HG02610 (cell line): ENCODE results near the gene KANSL1L.

Experiments
- ATAC-seq: cut with Tn5 transposase; IDR thresholded peaks from one replicate; pipeline ENCODE4 v1.9.1; 2021; ENCODE audit warnings: mild to moderate bottlenecking, moderate library complexity; ENCODE audit not compliant: unreplicated experiment

KANSL1L gene

DNA sequence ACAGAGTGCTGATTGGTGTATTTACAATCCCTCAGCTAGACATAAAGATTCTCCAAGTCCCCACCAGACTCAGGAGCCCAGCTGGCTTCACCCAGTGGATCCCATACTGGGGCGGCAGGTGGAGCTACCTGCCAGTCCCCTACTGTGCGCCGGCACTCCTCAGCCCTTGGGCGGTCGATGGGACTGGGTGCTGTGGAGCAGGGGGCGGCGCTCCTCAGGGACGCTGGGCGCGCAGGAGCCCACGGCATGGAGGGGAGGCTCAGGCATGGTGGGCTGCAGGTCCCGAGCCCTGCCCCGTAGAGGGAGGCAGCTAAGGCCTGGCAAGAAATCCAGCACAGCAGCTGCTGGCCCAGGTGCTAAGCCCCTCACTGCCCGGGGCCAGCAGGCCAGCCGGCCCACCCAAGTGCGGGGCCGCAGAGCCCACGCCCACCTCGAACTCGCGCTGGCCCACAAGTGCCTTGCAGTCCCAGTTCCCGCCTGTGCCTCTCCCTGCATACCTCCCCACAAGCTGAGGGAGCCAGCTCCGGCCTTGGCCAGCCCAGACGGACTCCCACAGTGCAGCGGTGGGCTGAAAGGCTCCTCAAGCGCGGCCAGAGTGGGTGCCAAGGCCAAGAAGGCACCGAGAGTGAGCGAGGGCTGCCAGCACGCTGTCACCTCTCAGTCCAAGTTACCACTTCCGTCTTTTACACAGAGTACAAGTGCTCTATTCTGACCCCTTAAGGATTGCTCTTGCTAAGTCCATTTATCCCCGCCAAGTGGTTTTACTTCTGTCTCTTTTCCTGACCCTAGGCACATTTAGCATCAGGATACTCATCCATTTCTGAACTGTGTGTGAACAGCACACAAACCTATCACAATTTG, 170.5 kb downstream of the KANSL1L start:
- ATAC-seq = no peak

DNA sequence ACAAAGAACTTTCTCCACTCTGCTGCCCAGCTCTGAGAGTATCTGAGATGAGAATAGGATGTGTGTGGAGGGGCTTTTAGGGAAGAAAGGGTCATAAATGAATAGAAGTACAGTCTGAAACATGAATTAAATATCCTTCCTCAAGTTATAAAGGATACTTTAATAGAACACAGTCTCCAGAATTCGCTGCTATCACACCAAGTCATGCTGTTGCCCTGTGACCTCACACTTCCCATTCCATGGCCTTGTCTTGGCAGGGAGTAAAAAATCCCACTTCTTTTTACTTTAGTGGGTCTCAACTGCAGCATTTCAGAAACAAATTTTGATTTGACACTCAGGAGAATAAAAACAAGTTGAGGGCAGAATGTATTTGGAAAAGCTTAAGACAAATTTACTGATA, 172.6 kb downstream of the KANSL1L start:
- no peak for ATAC-seq

- ATAC-seq = no peak
These were observed 177.2 kb downstream of the KANSL1L start for GRCh38 chr2:209993968-209994367.

- ATAC-seq = no peak
These were observed 180.4 kb downstream of the KANSL1L start for GRCh38 chr2:209990838-209991237.

DNA sequence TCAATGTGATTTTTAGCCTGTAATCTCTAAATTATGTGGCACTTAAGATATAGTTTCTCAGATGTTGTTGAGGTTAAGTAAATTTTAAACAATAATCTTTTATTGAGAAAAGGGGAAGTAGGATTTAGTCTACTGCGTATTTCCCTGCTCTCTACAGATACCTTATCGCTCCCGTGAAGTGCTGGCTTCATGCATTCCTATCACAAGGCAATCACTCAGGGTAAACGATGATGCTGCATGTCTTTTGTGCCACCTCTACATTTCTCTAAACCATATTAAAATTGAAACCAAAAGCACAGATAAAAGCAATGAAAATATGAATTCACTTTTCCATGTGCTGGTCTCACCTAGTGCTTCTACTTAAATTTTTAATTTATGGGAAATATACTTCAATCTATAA, 183.2 kb downstream of the KANSL1L start:
- ATAC-seq = no peak

DNA sequence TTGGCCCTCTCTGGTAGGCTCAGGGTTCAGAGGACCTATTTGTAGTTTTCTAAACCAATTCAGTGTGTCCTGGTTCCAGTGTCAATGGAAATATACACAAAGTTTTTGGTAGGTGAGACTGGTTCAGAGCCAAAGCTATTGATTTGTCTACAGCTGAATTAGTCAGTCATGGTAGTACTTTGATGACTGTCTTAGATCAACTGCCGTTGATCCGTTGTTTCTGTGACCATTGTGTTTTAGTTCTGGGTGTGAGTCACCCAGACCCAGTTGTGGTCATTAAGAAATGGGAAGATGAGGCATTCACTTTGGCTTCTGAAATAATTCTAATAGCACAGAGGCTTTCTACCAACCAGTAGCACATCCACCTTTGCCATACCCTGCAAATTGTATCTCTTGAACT, 184.8 kb downstream of the KANSL1L start:
- no peak for ATAC-seq

- no peak for ATAC-seq
These were observed 185.3 kb downstream of the KANSL1L start for GRCh38 chr2:209985874-209986273.

- ATAC-seq = no peak
These were observed 186.9 kb downstream of the KANSL1L start for GRCh38 chr2:209984291-209984690.

DNA sequence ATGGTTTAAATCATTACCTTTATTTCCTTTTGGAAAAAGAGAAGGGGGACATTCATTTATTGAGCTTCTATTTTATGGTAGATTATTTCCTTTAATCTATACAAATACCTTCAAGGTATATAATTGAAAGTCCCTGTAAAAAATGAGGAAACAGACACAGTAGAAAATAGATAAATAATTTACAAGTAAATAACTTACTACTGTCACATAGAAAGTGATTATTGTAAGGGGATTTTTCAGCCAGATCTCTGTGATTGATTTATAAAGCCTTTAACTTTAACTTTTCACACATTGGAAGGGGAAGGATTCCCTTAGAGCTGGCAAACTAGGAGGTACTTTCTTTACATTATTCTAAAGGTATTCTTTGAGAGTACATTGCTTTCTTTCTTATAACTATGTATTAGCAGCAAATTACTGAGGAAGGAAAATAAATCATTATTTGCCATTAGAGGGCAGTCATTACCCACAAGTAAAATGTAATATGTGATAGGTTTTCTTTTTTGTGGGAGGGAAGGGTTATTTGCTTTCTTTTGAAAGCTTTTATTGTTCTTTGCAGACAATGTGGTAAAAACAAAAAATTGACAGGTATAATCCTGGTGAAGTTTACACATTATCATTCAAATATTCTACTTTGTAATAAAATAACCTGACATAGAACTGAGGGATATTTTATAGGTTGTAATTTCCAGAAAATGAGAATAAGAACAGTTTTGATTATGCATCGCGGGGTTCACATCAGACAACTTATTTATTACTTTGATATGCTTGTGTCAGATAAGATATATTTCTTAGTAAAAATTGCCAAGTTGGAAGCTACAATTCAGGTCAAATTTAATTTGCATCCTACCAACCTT, 193.6 kb downstream of the KANSL1L start:
- ATAC-seq = peak; percentile 52

GRCh38 chr2:209976698-209977385, 194.4 kb downstream of the KANSL1L start:
- ATAC-seq = no peak

GRCh38 chr2:209974576-209974975, 196.6 kb downstream of the KANSL1L start:
- ATAC-seq = no peak

DNA sequence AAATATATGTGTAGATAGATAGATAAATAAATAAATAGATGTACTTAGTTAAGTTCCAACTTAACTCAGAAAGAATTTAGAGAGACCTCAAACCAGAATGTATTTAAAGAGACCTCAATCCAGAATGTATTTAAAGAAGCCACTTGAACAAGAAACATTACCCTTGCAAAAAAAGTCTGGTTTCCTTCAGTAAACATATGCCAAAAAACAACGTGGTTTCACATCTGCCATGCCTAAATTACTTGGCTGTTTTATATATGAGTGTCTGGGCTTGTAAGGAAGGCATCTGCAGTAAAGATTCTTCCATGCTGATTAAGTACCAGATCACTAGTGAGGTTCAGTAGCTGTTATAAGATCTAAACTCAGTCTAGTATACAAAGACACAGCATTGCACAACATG, 197.9 kb downstream of the KANSL1L start:
- ATAC-seq = no peak
